ENCODE data around the gene ZNF621. TPM values are rescaled to one million over a fixed set of nuclear protein-coding genes. Genes with fewer than 3 reads are reported as not detected.

Gene ZNF621
- polyA plus RNA-seq (2013, experiment 1 of 2), result 9.5 TPM
- 10.7 TPM for polyA plus RNA-seq (2013, experiment 2 of 2)

DNA sequence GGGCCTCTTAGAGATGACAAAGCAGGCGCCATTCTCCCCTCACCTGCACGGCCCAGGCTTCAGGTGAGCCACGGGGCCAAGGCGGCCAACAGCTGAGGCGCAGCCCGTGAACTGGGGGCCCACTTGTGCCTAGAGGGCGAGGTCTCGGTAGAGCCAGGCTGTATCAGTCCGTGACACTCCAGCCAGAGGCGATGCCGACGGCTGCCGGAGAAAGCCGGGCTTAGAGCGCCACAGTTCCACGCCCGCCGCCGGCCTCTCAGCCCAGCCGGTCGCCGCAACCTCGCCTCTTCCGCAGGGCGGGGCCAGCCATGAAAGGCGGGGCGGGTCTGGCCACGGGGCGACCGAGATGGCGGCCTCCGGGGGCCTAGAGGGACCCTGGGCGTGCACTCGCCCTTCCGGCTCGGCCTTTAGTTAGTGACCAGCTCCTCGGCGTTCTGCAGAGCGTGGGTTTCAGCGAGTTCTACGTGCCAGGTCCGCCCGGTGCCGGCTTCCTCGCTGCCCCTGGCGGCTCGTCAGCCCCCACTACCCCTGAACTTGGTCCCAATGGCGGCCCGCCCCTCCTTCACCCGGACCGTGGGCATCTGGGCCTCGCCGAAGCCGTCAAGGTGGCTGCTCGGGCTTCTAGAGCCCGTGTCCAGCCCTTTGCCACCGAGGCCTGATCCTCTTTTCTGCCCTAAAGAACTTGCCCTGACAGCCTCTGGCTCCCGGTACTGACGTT, at the start of gene ZNF621:
Gene ZNF621, plus strand, starts transcription at position 393 of the 718 bp plus-strand sequence. CDS start 881 bp downstream, outside the sequence.
- peak within 1 kb of the TSS; percentile 70 for H3K4me3 ChIP-seq (ENCODE audit: low read length)
- peaks cover 30% of the 10 kb centered on the region for H3K36me3 ChIP-seq (ENCODE audit: insufficient read depth, low read length)
- peak within 1 kb of the TSS; percentile 86 for H3K9ac ChIP-seq (ENCODE audit: low read depth, low read length)
- H3K4me1 ChIP-seq (ENCODE audit: insufficient read depth, low read length), result peaks cover 11% of the 10 kb centered on the region
- H3K27ac ChIP-seq (ENCODE audit: low read depth, low read length), result peak within 1 kb of the TSS; percentile 77
- no peaks in the 10 kb centered on the region for H3K27me3 ChIP-seq (ENCODE audit: insufficient read depth, low read length)
- H3K9me3 ChIP-seq (ENCODE audit: insufficient read depth, low read depth, low read length), result no peaks in the 10 kb centered on the region
- 1% methylated on average over 59 of the region's 59 CpGs for WGBS

GRCh38 chr3:40476478-40477470, 48.0 kb upstream of the ZNF621 start, which contains the start of gene ZNF619:
Gene ZNF619 (plus strand): TSS chr3:40477122. CDS start chr3:40477980, 858 bp downstream.
- no peaks in the 10 kb centered on the region for H3K27me3 ChIP-seq (ENCODE audit: insufficient read depth, low read length)
- peak within 1 kb of the TSS; percentile 68 for H3K4me3 ChIP-seq (ENCODE audit: low read length)
- no peaks in the 10 kb centered on the region for H3K9me3 ChIP-seq (ENCODE audit: insufficient read depth, low read depth, low read length)
- peak within 1 kb of the TSS; percentile 76 for H3K9ac ChIP-seq (ENCODE audit: low read depth, low read length)
- H3K36me3 ChIP-seq (ENCODE audit: insufficient read depth, low read length), result no peaks in the 10 kb centered on the region
- peaks cover 7% of the 10 kb centered on the region; the same call in 1 of the 2 replicates for H3K4me1 ChIP-seq (ENCODE audit: insufficient read depth, low read length)
- H3K27ac ChIP-seq (ENCODE audit: low read depth, low read length), result no peak within 1 kb of the TSS
- WGBS, result 60% methylated on average over 46 of the region's 48 CpGs

DNA sequence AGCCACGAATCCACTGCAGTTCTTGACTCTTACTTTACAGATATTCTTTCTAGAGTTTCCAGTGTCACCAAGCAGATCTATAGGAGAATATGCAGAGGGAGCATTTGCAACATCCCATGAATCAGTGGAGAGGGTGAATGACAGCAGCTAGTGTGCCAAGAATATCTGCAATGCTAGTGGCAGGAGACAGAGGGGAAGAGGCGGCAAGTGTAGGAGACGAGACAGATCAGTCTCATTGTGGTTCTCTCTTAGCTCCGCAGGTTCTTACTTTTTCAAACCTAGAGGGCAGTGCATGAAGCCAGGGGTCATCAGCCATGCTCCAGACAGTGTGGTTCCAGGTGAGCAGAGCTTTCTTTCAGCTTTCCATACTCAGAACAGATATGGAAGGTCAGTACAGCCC, 47.1 kb upstream of the ZNF621 start:
- Histone ChIP-seq H3K27ac (ENCODE audit: low read depth, low read length) (no peak overlapping the region), H3K27me3 (ENCODE audit: insufficient read depth, low read length) (no peaks in the 10 kb centered on the region), H3K4me1 (ENCODE audit: insufficient read depth, low read length) (peaks cover 7% of the 10 kb centered on the region; the same call in 1 of the 2 replicates), H3K4me3 (ENCODE audit: low read length) (peak overlapping the region; percentile 68), H3K9me3 (ENCODE audit: insufficient read depth, low read depth, low read length) (no peaks in the 10 kb centered on the region), H3K9ac (ENCODE audit: low read depth, low read length) (peak overlapping the region; percentile 76; the same call in 1 of the 2 replicates), H3K36me3 (ENCODE audit: insufficient read depth, low read length) (no peaks in the 10 kb centered on the region)
- 85% methylated on average over 3 of the region's 4 CpGs for WGBS

- Histone ChIP-seq H3K36me3 (ENCODE audit: insufficient read depth, low read length) (peaks cover 11% of the 10 kb centered on the region; the same call in 1 of the 2 replicates), H3K27me3 (ENCODE audit: insufficient read depth, low read length) (no peaks in the 10 kb centered on the region), H3K9me3 (ENCODE audit: insufficient read depth, low read depth, low read length) (peaks cover 14% of the 10 kb centered on the region), H3K27ac (ENCODE audit: low read depth, low read length) (no peak overlapping the region), H3K4me3 (ENCODE audit: low read length) (no peak overlapping the region), H3K4me1 (ENCODE audit: insufficient read depth, low read length) (no peaks in the 10 kb centered on the region), H3K9ac (ENCODE audit: low read depth, low read length) (no peak overlapping the region)
- 93% methylated on average over 3 of the region's 3 CpGs for WGBS
These were observed 37.6 kb upstream of the ZNF621 start for GRCh38 chr3:40487172-40487571.

- Histone ChIP-seq H3K9ac (ENCODE audit: low read depth, low read length) (no peak overlapping the region), H3K27me3 (ENCODE audit: insufficient read depth, low read length) (no peaks in the 10 kb centered on the region), H3K36me3 (ENCODE audit: insufficient read depth, low read length) (peaks cover 11% of the 10 kb centered on the region; the same call in 1 of the 2 replicates), H3K4me3 (ENCODE audit: low read length) (no peak overlapping the region), H3K27ac (ENCODE audit: low read depth, low read length) (no peak overlapping the region), H3K9me3 (ENCODE audit: insufficient read depth, low read depth, low read length) (peaks cover 14% of the 10 kb centered on the region), H3K4me1 (ENCODE audit: insufficient read depth, low read length) (no peaks in the 10 kb centered on the region)
- WGBS, result 94% methylated on average over 5 of the region's 5 CpGs
These were observed 33.8 kb upstream of the ZNF621 start for GRCh38 chr3:40490916-40491315.

DNA sequence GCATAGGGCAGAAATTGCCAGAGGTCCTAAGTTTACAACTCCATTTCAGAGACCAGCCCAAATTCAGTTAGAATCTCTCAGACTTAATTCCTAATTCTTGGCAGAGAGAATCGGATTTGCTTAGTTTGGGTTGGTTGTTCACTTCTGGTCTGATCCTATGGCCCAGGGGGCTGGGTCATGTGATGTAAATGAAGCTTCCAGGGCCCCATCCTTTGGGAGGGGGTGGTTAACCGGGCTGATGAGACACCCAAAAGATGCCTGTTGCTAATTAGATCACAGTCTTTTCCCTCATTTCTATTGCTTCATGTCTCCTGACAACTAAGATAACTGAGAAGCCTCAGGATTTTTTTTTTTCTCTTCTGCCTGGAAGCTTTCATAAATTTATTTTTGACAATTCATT, 30.1 kb upstream of the ZNF621 start:
- Histone ChIP-seq H3K9me3 (ENCODE audit: insufficient read depth, low read depth, low read length) (no peaks in the 10 kb centered on the region), H3K36me3 (ENCODE audit: insufficient read depth, low read length) (no peaks in the 10 kb centered on the region), H3K9ac (ENCODE audit: low read depth, low read length) (no peak overlapping the region), H3K27me3 (ENCODE audit: insufficient read depth, low read length) (no peaks in the 10 kb centered on the region), H3K4me1 (ENCODE audit: insufficient read depth, low read length) (no peaks in the 10 kb centered on the region), H3K4me3 (ENCODE audit: low read length) (no peak overlapping the region), H3K27ac (ENCODE audit: low read depth, low read length) (no peak overlapping the region)
- WGBS, result 75% methylated on average over 2 of the region's 2 CpGs

GRCh38 chr3:40497288-40497687, 27.5 kb upstream of the ZNF621 start:
- Histone ChIP-seq H3K9me3 (ENCODE audit: insufficient read depth, low read depth, low read length) (no peaks in the 10 kb centered on the region), H3K36me3 (ENCODE audit: insufficient read depth, low read length) (no peaks in the 10 kb centered on the region), H3K27me3 (ENCODE audit: insufficient read depth, low read length) (no peaks in the 10 kb centered on the region), H3K9ac (ENCODE audit: low read depth, low read length) (no peak overlapping the region), H3K4me1 (ENCODE audit: insufficient read depth, low read length) (no peaks in the 10 kb centered on the region), H3K4me3 (ENCODE audit: low read length) (no peak overlapping the region), H3K27ac (ENCODE audit: low read depth, low read length) (no peak overlapping the region)
- WGBS, result 100% methylated on average over 2 of the region's 2 CpGs

DNA sequence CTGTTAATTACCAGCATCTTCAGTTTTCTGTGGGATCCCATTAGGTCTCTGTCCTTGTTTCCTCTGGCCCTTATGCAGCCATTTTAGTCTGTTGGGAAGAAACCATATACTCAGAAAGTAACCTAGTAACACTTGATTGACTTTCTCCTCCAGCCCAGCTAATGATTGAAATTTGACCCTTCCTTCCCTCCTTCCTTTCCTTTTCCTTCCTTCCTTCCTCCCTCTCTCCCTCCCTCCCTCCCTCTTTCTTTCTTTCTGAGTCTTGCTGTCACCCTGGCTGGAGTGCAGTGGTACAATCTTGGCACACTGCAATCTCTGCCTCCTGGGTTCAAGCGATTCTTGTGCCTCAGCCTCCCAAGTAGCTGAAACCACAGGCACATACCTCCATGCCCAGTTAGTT, 24.8 kb upstream of the ZNF621 start:
- Histone ChIP-seq H3K4me1 (ENCODE audit: insufficient read depth, low read length) (no peaks in the 10 kb centered on the region), H3K9ac (ENCODE audit: low read depth, low read length) (no peak overlapping the region), H3K27me3 (ENCODE audit: insufficient read depth, low read length) (no peaks in the 10 kb centered on the region), H3K27ac (ENCODE audit: low read depth, low read length) (no peak overlapping the region), H3K36me3 (ENCODE audit: insufficient read depth, low read length) (no peaks in the 10 kb centered on the region), H3K4me3 (ENCODE audit: low read length) (no peak overlapping the region), H3K9me3 (ENCODE audit: insufficient read depth, low read depth, low read length) (no peaks in the 10 kb centered on the region)
- 87% methylated on average over 1 of the region's 1 CpG for WGBS

- H3K27ac ChIP-seq (ENCODE audit: low read depth, low read length), result no peak overlapping the region
- no peak overlapping the region for H3K9ac ChIP-seq (ENCODE audit: low read depth, low read length)
- H3K36me3 ChIP-seq (ENCODE audit: insufficient read depth, low read length), result no peaks in the 10 kb centered on the region
- H3K4me3 ChIP-seq (ENCODE audit: low read length), result no peak overlapping the region
- no peaks in the 10 kb centered on the region for H3K9me3 ChIP-seq (ENCODE audit: insufficient read depth, low read depth, low read length)
- no peaks in the 10 kb centered on the region for H3K27me3 ChIP-seq (ENCODE audit: insufficient read depth, low read length)
- WGBS, result 100% methylated on average over 1 of the region's 2 CpGs
- H3K4me1 ChIP-seq (ENCODE audit: insufficient read depth, low read length), result 0 out of 2 replicates have a peak, but pooled peaks cover 5% of the 10 kb centered on the region
These were observed 22.7 kb upstream of the ZNF621 start for GRCh38 chr3:40502034-40502433.

- Histone ChIP-seq H3K27me3 (ENCODE audit: insufficient read depth, low read length) (no peaks in the 10 kb centered on the region), H3K4me1 (ENCODE audit: insufficient read depth, low read length) (0 out of 2 replicates have a peak, but pooled peaks cover 5% of the 10 kb centered on the region), H3K9me3 (ENCODE audit: insufficient read depth, low read depth, low read length) (no peaks in the 10 kb centered on the region), H3K27ac (ENCODE audit: low read depth, low read length) (no peak overlapping the region), H3K9ac (ENCODE audit: low read depth, low read length) (no peak overlapping the region), H3K4me3 (ENCODE audit: low read length) (peak overlapping the region; percentile 92), H3K36me3 (ENCODE audit: insufficient read depth, low read length) (peaks cover 18% of the 10 kb centered on the region)
- 96% methylated on average over 5 of the region's 5 CpGs for WGBS
These were observed 19.9 kb upstream of the ZNF621 start for GRCh38 chr3:40504636-40505430.

All from HUES64 (cell line).